HG03060 (cell line): Measurements from ENCODE around the gene DOK7.

ENCODE experiments used
- ATAC-seq: cut with Tn5 transposase; IDR thresholded peaks from one replicate; pipeline ENCODE4 v1.9.1; 2021; ENCODE audit warnings: low read depth, moderate number of reproducible peaks; ENCODE audit not compliant: unreplicated experiment

Gene DOK7

GRCh38 chr4:3485011-3485791, 22.1 kb downstream of the DOK7 start:
- ATAC-seq: no peak

GRCh38 chr4:3485886-3486540, 22.9 kb downstream of the DOK7 start:
- no peak for ATAC-seq

GRCh38 chr4:3486541-3487540, 23.7 kb downstream of the DOK7 start:
- ATAC-seq: no peak

- no peak for ATAC-seq
Observed at GRCh38 chr4:3487861-3488260, 24.8 kb downstream of the DOK7 start.

GRCh38 chr4:3488820-3489219, 25.7 kb downstream of the DOK7 start:
- no peak for ATAC-seq

GRCh38 chr4:3489451-3489962, 26.4 kb downstream of the DOK7 start:
- no peak for ATAC-seq

GRCh38 chr4:3491681-3492405, 28.7 kb downstream of the DOK7 start:
- no peak for ATAC-seq

GRCh38 chr4:3492741-3493719, 29.9 kb downstream of the DOK7 start:
- no peak for ATAC-seq

GRCh38 chr4:3493720-3494461, 30.8 kb downstream of the DOK7 start:
- no peak for ATAC-seq

- ATAC-seq: no peak
Observed at GRCh38 chr4:3494462-3494871, 31.4 kb downstream of the DOK7 start.

GRCh38 chr4:3495204-3495975, 32.3 kb downstream of the DOK7 start:
- ATAC-seq: no peak

- ATAC-seq: no peak
Observed at GRCh38 chr4:3496021-3496420, 32.9 kb downstream of the DOK7 start.

- no peak for ATAC-seq
Observed at GRCh38 chr4:3497095-3497494, 34.0 kb downstream of the DOK7 start.

GRCh38 chr4:3497523-3498389, 34.6 kb downstream of the DOK7 start:
- ATAC-seq: no peak

- no peak for ATAC-seq
Observed at GRCh38 chr4:3498407-3498806, 35.3 kb downstream of the DOK7 start.

- ATAC-seq: no peak
Observed at GRCh38 chr4:3498901-3499510, 35.9 kb downstream of the DOK7 start.
